ENCODE measurements around the gene TMEM271.

The TMEM271 gene

DNA sequence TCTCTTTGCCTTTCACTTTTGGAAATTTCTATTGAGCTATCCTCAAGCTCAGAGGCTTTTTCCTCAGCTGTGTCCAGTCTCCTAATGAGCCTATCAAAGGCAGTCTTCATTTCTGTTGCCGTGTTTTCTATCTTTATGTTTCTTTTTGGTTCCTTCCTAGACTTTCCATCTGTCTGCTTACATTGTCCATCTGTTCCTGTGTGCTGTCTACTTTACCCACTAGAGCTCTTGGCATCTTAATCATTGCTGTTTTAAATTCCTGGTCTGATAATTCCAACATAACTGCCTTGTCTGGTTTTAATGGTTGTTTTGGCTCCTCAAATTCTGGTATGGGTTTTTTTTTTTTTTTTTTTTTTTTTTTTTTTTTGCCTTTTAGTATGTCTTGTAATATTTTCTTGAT lies 40.0 kb upstream of the TMEM271 start:
- H3K4me1 Mint-ChIP-seq: no peaks in the 10 kb centered on the region
- no peak overlapping the region for H3K27ac Mint-ChIP-seq
- no peaks in the 10 kb centered on the region for H3K36me3 Mint-ChIP-seq (ENCODE audit: low read depth)
- ATAC-seq (no peak), DNase-seq (no peak)
- no peaks in the 10 kb centered on the region for H3K9me3 Mint-ChIP-seq
- peaks cover 10% of the 10 kb centered on the region for H3K27me3 Mint-ChIP-seq
- H3K4me3 Mint-ChIP-seq: no peak overlapping the region

DNA sequence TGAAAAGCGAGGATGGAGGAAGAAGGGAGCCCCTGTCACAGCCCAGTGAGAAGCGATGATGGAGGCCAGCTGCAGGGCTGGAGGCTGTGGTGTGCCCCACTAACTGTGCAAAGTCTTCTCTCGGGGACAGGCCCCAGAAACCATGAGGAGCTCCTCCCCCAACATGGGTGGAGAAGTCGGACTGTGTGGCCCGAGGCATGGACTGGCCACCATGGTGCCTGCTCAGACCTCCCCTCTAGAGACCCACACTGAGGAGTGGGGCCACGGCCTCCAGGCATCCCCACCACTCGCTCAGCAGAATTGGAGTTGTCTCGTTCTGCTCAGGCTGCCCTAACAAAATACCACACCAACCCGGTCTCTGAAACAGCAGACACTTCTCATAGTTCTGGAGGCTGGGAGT lies 37.0 kb upstream of the TMEM271 start:
- no peak overlapping the region for H3K27ac Mint-ChIP-seq
- peaks cover 20% of the 10 kb centered on the region for H3K27me3 Mint-ChIP-seq
- no peaks in the 10 kb centered on the region for H3K36me3 Mint-ChIP-seq (ENCODE audit: low read depth)
- no peak overlapping the region for H3K4me3 Mint-ChIP-seq
- no peak for DNase-seq
- no peaks in the 10 kb centered on the region for H3K4me1 Mint-ChIP-seq
- ATAC-seq: no peak
- peaks cover 5% of the 10 kb centered on the region for H3K9me3 Mint-ChIP-seq

DNA sequence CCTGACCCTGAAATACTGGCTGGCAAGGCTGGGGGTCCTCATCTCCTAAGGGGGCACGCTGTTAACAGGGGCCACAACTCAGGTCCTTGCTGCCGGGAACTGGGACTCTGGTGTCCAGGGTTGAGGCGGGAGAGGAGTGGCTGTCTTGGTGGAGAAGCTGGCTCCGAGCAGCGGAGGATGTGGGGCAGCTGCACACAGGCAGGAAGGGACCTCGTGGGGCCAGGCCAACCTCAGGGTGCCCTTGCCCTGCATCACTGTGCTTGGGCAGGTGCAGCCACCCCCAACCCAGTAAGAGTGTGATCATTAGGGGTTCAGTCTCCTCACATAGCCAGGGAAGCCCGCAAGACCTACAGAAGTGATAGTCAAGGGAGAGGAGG lies 36.6 kb upstream of the TMEM271 start:
- no peak for DNase-seq
- H3K4me3 Mint-ChIP-seq: no peak overlapping the region
- H3K27ac Mint-ChIP-seq: no peak overlapping the region
- H3K9me3 Mint-ChIP-seq: peaks cover 5% of the 10 kb centered on the region
- H3K36me3 Mint-ChIP-seq (ENCODE audit: low read depth): no peaks in the 10 kb centered on the region
- H3K4me1 Mint-ChIP-seq: no peaks in the 10 kb centered on the region
- H3K27me3 Mint-ChIP-seq: peaks cover 18% of the 10 kb centered on the region
- no peak for ATAC-seq

DNA sequence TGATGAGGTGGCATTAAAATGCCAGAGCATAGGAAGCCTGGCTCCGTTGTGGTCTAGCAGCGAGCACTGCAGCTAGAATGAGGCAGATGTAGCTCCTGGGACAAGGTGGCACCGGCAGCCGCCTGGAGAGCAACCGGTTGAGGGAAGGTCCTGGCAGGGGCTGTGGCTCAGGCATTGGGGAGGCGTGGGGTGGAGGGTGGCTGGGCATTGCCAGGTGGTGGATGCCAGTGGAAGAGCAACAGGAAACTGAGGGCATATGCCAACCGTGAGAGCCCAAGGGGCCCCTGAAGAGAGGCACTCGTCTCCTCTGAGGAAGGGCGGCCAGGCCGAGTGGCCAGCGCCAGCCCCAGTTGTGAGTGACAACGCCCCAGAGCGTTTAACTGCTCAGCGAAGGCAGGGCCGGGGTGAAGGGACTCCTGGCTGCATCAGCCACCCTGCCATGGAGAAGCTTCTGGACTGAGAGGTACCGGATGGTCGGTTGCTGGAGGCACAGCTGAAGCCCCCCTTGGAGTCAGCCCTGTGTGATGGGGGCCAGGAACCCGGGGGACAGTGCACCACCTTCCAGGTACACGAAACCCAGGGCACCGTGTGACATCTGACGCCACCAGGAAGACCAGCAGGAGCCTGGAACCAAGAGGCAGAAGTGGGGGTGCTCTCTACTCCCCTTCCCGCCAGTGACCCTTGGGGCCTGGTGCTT lies 36.1 kb upstream of the TMEM271 start:
- H3K27ac Mint-ChIP-seq: no peak overlapping the region
- DNase-seq: no peak
- H3K4me1 Mint-ChIP-seq: no peaks in the 10 kb centered on the region
- peaks cover 5% of the 10 kb centered on the region for H3K9me3 Mint-ChIP-seq
- H3K27me3 Mint-ChIP-seq: peaks cover 21% of the 10 kb centered on the region
- no peak overlapping the region for H3K4me3 Mint-ChIP-seq
- no peaks in the 10 kb centered on the region for H3K36me3 Mint-ChIP-seq (ENCODE audit: low read depth)
- no peak for ATAC-seq

DNA sequence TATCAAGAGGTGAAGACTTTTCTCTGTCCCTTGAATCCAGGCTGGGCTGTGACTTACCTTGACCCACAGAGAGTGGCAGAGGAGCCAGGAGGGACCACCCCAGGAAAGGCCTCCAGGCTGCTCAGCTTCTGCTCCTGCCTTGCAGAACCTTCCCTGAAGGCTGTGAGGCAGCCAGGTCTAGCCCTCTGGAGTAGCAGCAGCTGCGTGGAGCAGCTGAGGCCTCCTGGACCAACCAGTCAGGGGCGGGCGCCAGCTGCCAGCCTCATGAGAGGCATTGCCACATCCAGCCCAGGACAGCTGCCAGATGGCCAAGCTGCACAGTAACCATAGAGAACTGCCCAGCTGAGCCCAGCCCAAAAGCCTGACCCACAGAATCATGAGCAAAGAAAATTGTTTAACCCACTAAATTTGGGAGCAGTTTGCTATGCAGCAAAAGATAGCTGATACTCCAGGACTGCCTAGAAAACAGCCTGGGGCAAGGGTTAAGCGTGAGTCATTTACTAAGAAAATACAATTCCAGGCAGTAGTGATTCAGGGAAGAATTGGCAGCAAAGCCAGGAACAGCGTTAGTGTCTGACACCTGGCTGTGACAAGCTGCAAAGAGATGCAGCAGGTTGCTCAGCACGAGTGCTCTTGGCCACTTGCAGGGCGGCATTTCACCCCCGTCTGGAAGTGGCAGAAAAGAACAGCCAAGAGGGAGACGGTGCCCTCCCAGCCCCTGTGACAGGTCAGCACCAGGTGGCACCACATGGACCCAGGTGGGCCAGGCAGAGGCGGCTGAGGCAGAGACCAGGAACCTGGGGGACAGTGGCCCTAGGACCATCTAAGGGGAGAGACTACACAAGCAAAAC lies 34.5 kb upstream of the TMEM271 start:
- Mint-ChIP-seq H3K27ac (no peak overlapping the region), H3K27me3 (peaks cover 23% of the 10 kb centered on the region), H3K4me1 (no peaks in the 10 kb centered on the region), H3K4me3 (no peak overlapping the region), H3K9me3 (peaks cover 5% of the 10 kb centered on the region), H3K36me3 (ENCODE audit: low read depth) (no peaks in the 10 kb centered on the region)
- DNase-seq (no peak), ATAC-seq (no peak)

DNA sequence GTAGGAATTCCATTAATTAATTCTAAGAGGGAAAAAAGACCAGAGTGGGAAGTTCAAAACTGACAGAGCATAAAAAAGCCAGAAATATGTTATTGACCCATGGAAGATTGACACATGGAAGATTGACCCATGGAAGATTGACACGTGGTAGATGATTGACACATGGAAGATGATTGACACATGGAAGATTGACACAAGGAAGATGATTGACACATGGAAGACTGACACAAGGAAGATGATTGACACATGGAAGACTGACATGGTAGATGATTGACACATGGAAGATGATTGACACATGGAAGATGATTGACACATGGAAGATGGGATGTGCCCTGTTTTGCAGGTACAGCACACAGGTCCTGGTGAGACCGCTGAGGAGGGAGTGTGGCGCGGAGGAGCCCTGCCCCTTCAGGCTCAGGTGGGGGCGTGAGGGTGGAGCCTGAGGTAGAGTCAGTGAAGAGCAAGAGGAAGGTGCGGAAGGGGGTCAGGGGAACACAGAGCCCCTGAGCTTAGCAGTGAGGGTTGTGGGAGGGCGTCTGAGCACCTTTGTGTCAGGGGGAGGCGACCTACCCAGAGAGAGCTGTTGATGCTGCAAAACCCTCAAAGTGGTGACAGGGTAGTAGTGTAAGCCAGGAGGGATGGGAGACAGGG lies 33.4 kb upstream of the TMEM271 start:
- Mint-ChIP-seq H3K27me3 (peaks cover 22% of the 10 kb centered on the region), H3K36me3 (ENCODE audit: low read depth) (no peaks in the 10 kb centered on the region), H3K4me3 (no peak overlapping the region)

DNA sequence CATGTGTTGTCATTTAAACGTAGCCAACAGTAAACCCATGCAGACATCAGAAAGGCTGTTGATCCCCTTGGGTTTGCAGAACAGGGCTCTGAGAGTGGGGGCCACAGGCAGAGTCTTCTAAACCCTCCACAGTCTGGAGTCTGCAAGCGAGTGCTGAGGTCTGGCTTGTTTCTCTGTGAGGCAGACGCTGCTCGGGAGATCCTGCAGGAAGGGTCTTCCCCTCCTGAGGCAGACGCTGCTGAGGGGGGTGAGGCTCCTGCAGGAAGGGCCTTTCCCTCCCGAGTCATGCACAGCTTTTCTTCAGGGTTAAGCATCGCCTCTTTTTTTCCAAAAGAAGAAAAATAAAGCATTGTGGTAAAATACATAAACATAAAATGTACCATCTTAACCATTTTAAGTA lies 32.1 kb upstream of the TMEM271 start:
- peaks cover 18% of the 10 kb centered on the region for H3K27me3 Mint-ChIP-seq
- no peak for ATAC-seq
- peaks cover 14% of the 10 kb centered on the region for H3K4me1 Mint-ChIP-seq
- H3K9me3 Mint-ChIP-seq: peaks cover 5% of the 10 kb centered on the region
- no peak overlapping the region for H3K27ac Mint-ChIP-seq
- H3K4me3 Mint-ChIP-seq: no peak overlapping the region
- peak; percentile 10 for DNase-seq
- no peaks in the 10 kb centered on the region for H3K36me3 Mint-ChIP-seq (ENCODE audit: low read depth)

More for the DNA sequence above, 33.4 kb upstream of the TMEM271 start:
- H3K4me1 Mint-ChIP-seq: peaks cover 5% of the 10 kb centered on the region
- H3K27ac Mint-ChIP-seq: no peak overlapping the region
- peaks cover 5% of the 10 kb centered on the region for H3K9me3 Mint-ChIP-seq
- DNase-seq: no peak
- no peak for ATAC-seq

DNA sequence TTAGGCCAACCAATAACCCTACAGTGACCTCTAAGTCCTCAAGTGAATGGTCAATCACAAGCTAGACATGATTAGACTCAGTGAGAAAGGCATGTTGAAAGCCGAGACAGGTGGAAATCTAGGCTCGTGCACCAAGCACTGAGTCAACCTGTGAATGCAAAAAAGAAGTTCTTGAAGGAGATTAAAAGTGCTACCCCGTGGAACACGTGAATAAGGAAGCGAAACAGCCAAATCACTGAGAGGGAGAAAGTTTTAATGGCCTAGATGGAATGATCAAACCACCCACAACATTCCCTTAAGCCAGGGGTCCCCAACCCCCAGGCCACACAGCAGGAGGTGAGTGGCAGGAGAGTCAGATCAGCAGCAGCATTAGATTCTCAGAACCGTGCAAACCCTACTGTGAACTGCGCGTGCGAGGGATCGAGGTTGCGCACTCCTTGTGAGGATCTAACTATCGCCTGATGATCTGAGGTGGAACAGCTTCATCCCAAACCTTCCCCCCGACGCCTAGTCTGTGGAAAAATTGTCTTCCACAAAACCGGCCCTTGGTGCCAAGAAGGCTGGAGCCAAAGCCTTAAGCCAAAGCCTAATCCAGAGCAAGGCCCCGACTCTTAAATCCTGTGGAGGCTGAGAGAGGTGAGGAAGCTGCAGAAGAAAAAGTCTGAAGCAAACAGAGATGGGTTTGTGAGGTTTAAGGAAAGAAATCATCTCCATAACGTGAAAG lies 29.8 kb upstream of the TMEM271 start:
- peaks cover 18% of the 10 kb centered on the region for H3K27me3 Mint-ChIP-seq
- H3K27ac Mint-ChIP-seq: no peak overlapping the region
- H3K4me3 Mint-ChIP-seq: no peak overlapping the region
- DNase-seq: no peak
- H3K4me1 Mint-ChIP-seq: peaks cover 23% of the 10 kb centered on the region
- ATAC-seq: no peak
- H3K36me3 Mint-ChIP-seq (ENCODE audit: low read depth): no peaks in the 10 kb centered on the region
- H3K9me3 Mint-ChIP-seq: peaks cover 5% of the 10 kb centered on the region

DNA sequence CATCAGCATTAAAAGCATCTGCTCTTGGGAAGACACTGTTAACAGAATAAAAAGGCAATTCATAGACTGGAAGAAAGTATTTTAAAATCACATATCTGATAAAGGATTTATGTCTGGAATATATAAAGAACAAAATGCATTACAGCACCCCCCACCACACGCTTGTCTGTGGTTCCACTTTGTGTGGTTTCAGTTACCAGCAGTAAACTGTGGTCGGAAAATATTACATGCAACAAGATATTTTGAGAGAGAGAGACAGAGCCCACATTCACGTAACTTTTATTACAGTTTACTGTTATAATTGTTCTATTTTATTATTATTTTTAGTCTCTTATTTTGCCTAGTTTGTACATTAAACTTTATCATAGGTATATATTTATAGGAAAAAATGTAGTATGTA lies 28.0 kb upstream of the TMEM271 start:
- H3K9me3 Mint-ChIP-seq: no peaks in the 10 kb centered on the region
- H3K27ac Mint-ChIP-seq: peak overlapping the region; percentile 79
- H3K27me3 Mint-ChIP-seq: peaks cover 17% of the 10 kb centered on the region
- H3K4me1 Mint-ChIP-seq: peaks cover 23% of the 10 kb centered on the region
- H3K4me3 Mint-ChIP-seq: no peak overlapping the region
- no peaks in the 10 kb centered on the region for H3K36me3 Mint-ChIP-seq (ENCODE audit: low read depth)
- ATAC-seq (no peak), DNase-seq (peak; percentile 30)

DNA sequence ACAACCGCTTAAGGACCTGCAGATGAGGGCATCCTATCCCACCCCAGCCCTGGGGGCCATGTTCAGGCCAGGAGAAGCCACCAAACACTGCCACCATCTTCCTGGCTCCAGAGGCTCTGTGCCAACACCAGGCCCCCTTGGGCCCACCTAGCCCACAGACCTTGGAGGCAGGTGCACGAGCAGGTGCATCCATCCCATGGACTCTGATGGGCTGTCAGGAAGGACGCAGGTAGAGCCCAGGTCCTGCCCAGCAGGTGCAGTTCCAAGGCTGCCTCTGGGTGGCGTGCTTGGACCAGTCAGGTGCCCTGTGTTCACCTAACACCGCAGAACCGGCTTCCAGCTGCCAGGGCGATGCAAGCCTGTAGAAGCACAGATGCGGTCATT lies 26.5 kb upstream of the TMEM271 start:
- Mint-ChIP-seq H3K27ac (no peak overlapping the region), H3K4me3 (no peak overlapping the region), H3K4me1 (peaks cover 23% of the 10 kb centered on the region), H3K36me3 (ENCODE audit: low read depth) (no peaks in the 10 kb centered on the region), H3K27me3 (peaks cover 23% of the 10 kb centered on the region), H3K9me3 (no peaks in the 10 kb centered on the region)
- DNase-seq (peak; percentile 86), ATAC-seq (peak; percentile 81)

DNA sequence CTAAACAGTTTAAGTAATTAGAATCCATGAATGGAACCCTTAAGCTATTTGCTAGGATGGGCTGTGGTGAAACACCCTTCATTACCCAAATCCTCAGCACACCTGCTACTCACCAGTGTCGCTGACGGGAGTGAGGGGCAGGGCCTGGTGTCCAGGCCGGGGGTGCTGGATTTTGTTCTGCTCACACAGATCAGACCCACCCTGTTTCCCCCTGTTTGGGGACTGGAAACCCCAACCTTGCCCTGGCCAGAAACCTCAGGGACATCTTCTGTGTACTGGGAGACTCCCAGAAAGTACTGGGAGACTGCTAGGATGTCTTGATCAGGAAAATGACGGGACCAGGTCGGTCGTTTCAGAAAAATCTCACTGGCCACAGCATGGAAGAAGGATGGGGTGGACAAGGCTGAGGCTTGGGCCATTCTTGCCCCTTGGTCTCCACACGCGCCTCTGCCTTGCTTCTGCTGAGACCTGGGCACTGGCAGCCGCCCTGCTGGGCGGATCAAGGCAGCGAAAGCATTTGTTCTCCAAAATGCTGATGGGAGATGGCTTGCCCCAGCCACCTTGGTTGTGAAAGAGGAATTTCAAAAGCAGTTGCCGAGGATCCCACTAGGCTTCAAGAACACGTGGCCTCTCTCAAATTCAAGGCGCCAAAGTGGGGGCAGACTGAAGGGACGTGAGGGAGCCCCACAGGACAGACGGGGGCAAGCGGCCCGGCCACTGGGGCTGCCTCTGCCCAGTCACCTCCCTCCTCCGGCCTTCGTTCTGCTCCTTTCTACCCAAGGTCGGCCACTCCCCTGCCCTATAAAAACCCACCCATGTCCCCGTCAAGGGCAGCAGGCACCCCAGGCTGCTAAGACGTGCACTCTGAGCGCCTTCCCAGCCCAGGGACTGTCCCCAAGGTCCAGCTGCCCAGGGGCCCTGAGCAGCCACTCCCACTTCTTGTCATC lies 25.8 kb upstream of the TMEM271 start:
- ATAC-seq: no peak
- peaks cover 23% of the 10 kb centered on the region for H3K4me1 Mint-ChIP-seq
- no peak for DNase-seq

DNA sequence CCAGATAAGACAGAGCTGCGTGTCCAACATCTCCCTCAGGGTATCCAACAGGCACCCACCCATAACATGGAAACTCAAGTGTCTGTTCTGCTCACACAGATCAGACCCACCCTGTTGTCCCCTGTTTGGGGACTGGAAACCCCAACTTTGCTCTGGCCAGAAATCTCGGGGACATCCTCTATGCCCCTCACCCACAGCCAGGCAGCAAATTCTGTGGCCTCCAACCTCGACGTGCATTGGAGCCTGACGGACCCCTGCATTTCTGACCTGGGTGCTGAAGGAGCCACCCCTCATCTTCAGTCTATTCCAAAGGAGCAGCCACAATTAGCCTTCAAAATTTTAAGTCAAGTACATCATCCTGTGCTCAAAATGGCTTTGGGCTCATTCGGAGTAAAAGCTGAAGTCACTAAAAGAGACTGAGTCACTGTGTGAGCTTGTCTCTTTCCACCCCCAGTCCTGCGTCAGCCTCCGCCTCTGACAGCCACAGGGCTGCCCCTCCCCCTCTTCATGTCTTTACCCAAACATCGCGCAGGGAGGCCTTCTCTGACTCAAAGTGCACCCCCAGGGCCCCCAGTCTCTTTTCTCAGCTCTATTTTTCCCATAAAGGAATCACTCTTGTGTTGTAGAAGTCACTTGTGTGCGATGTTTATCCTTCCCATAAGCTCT lies 24.9 kb upstream of the TMEM271 start:
- peaks cover 30% of the 10 kb centered on the region for H3K27me3 Mint-ChIP-seq
- peak; percentile 55 for DNase-seq
- H3K4me1 Mint-ChIP-seq: peaks cover 23% of the 10 kb centered on the region
- H3K36me3 Mint-ChIP-seq (ENCODE audit: low read depth): no peaks in the 10 kb centered on the region
- peak; percentile 73 for ATAC-seq
- H3K4me3 Mint-ChIP-seq: no peak overlapping the region
- H3K9me3 Mint-ChIP-seq: no peaks in the 10 kb centered on the region
- no peak overlapping the region for H3K27ac Mint-ChIP-seq

More for the DNA sequence above, 25.8 kb upstream of the TMEM271 start:
- H3K9me3 Mint-ChIP-seq: no peaks in the 10 kb centered on the region
- peaks cover 25% of the 10 kb centered on the region for H3K27me3 Mint-ChIP-seq
- H3K27ac Mint-ChIP-seq: no peak overlapping the region
- no peak overlapping the region for H3K4me3 Mint-ChIP-seq
- no peaks in the 10 kb centered on the region for H3K36me3 Mint-ChIP-seq (ENCODE audit: low read depth)

DNA sequence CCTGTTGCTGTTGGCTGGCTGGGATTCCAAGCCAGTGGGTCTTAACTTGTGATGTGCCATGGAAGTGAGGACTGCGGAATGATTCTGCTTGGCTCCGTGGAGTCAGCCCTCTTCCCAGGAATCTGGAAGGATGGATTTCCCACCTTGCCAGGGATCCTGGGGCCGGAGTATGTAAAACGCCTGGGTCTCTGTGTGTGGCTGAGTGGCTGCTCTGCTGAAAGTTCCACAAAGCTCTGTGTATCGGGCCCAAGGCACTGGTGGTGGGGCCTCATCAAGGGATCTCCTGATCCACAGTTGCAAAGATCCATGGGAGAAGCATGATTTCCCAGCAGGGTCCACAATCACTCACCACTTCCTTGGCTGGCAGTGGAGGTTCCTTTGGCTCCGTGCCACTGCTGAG lies 24.1 kb upstream of the TMEM271 start:
- H3K36me3 Mint-ChIP-seq (ENCODE audit: low read depth): no peaks in the 10 kb centered on the region
- H3K4me3 Mint-ChIP-seq: no peak overlapping the region
- peaks cover 37% of the 10 kb centered on the region for H3K27me3 Mint-ChIP-seq
- no peak overlapping the region for H3K27ac Mint-ChIP-seq
- ATAC-seq (no peak), DNase-seq (no peak)
- H3K9me3 Mint-ChIP-seq: peaks cover 5% of the 10 kb centered on the region
- H3K4me1 Mint-ChIP-seq: peaks cover 20% of the 10 kb centered on the region

Measured in activated naive CD8-positive, alpha-beta T cell treated with anti-CD3 and anti-CD28 coated beads, Interleukin-2, amount 50 U/mL, for 24 hours (primary cell).